ENCODE data around the gene RBM38. TPM values are rescaled to one million over a fixed set of nuclear protein-coding genes. Genes with fewer than 3 reads are reported as not detected.

RBM38 gene
- total RNA-seq, 1 donor from 2014 or later, result 90.4 TPM

- Mint-ChIP-seq H3K4me3 (peak overlapping the region; percentile 80), H3K9me3 (no peaks in the 10 kb centered on the region), H3K36me3 (ENCODE audit: low read depth) (peaks cover 70% of the 10 kb centered on the region), H3K27me3 (ENCODE audit: insufficient read depth) (no peaks in the 10 kb centered on the region), H3K27ac (peak overlapping the region; percentile 94), H3K4me1 (ENCODE audit: low read depth) (peaks cover 68% of the 10 kb centered on the region)
- intact Hi-C loops (cut with micrococcal nuclease), result loop anchor here (5.0 to 10.0 kb wide), 4 partner anchors 988 to 1768 kb away; partner anchors contain the start of genes AURKA, CSTF1, NPEPL1 and VAPB
- no peak for DNase-seq (ENCODE audit: low spot score)
These were observed 5.9 kb downstream of the RBM38 start for GRCh38 chr20:57396984-57397692.

- H3K36me3 Mint-ChIP-seq (ENCODE audit: low read depth), result peaks cover 70% of the 10 kb centered on the region
- peaks cover 68% of the 10 kb centered on the region for H3K4me1 Mint-ChIP-seq (ENCODE audit: low read depth)
- H3K9me3 Mint-ChIP-seq, result no peaks in the 10 kb centered on the region
- H3K27me3 Mint-ChIP-seq (ENCODE audit: insufficient read depth), result no peaks in the 10 kb centered on the region
- peak; percentile 36 for DNase-seq (ENCODE audit: low spot score)
- H3K27ac Mint-ChIP-seq, result peak overlapping the region; percentile 94
- H3K4me3 Mint-ChIP-seq, result peak overlapping the region; percentile 80
- intact Hi-C loops (cut with micrococcal nuclease), result loop anchor here (5.0 to 10.0 kb wide), 4 partner anchors 987 to 1767 kb away; partner anchors contain the start of genes AURKA, CSTF1, NPEPL1 and VAPB
These were observed 6.5 kb downstream of the RBM38 start for GRCh38 chr20:57397693-57398108.

GRCh38 chr20:57398231-57398821, 7.1 kb downstream of the RBM38 start:
- peak; percentile 69 for DNase-seq (ENCODE audit: low spot score)
- Mint-ChIP-seq H3K4me3 (peak overlapping the region; percentile 85), H3K9me3 (no peaks in the 10 kb centered on the region), H3K4me1 (ENCODE audit: low read depth) (peaks cover 62% of the 10 kb centered on the region), H3K27ac (peak overlapping the region; percentile 94), H3K36me3 (ENCODE audit: low read depth) (peaks cover 69% of the 10 kb centered on the region), H3K27me3 (ENCODE audit: insufficient read depth) (no peaks in the 10 kb centered on the region)
- intact Hi-C loops (cut with micrococcal nuclease), result loop anchor here (5.0 to 10.0 kb wide), 4 partner anchors 986 to 1766 kb away; partner anchors contain the start of genes AURKA, CSTF1, NPEPL1 and VAPB

GRCh38 chr20:57398901-57399535, 7.8 kb downstream of the RBM38 start:
- intact Hi-C loops (cut with micrococcal nuclease), result loop anchor here (1.0 to 10.0 kb wide), 5 partner anchors 9 to 1766 kb away; partner anchors contain the start of genes AURKA, CSTF1, NPEPL1 and VAPB
- Mint-ChIP-seq H3K4me3 (peak overlapping the region; percentile 85), H3K27me3 (ENCODE audit: insufficient read depth) (no peaks in the 10 kb centered on the region), H3K27ac (peak overlapping the region; percentile 94), H3K36me3 (ENCODE audit: low read depth) (peaks cover 65% of the 10 kb centered on the region), H3K4me1 (ENCODE audit: low read depth) (peaks cover 56% of the 10 kb centered on the region), H3K9me3 (no peaks in the 10 kb centered on the region)
- DNase-seq (ENCODE audit: low spot score), result no peak

GRCh38 chr20:57399587-57400155, 8.5 kb downstream of the RBM38 start:
- Mint-ChIP-seq H3K27ac (peak overlapping the region; percentile 94), H3K27me3 (ENCODE audit: insufficient read depth) (no peaks in the 10 kb centered on the region), H3K36me3 (ENCODE audit: low read depth) (peaks cover 58% of the 10 kb centered on the region), H3K4me3 (peak overlapping the region; percentile 85), H3K9me3 (no peaks in the 10 kb centered on the region), H3K4me1 (ENCODE audit: low read depth) (peaks cover 53% of the 10 kb centered on the region)
- intact Hi-C loops (cut with micrococcal nuclease), result loop anchor here (1.0 to 10.0 kb wide), 5 partner anchors 9 to 1765 kb away; partner anchors contain the start of genes AURKA, CSTF1, NPEPL1 and VAPB
- DNase-seq (ENCODE audit: low spot score), result peak; percentile 45

GRCh38 chr20:57400231-57400701, 9.1 kb downstream of the RBM38 start:
- H3K36me3 Mint-ChIP-seq (ENCODE audit: low read depth), result peaks cover 54% of the 10 kb centered on the region
- intact Hi-C loops (cut with micrococcal nuclease), result no loop called here
- peaks cover 53% of the 10 kb centered on the region for H3K4me1 Mint-ChIP-seq (ENCODE audit: low read depth)

GRCh38 chr20:57400821-57401564, 9.8 kb downstream of the RBM38 start:
- Mint-ChIP-seq H3K4me3 (peak overlapping the region; percentile 19), H3K36me3 (ENCODE audit: low read depth) (peaks cover 49% of the 10 kb centered on the region)
- DNase-seq (ENCODE audit: low spot score), result no peak

More at GRCh38 chr20:57400231-57400701, 9.1 kb downstream of the RBM38 start:
- peak overlapping the region; percentile 85 for H3K4me3 Mint-ChIP-seq
- no peaks in the 10 kb centered on the region for H3K27me3 Mint-ChIP-seq (ENCODE audit: insufficient read depth)
- no peaks in the 10 kb centered on the region for H3K9me3 Mint-ChIP-seq
- no peak for DNase-seq (ENCODE audit: low spot score)
- H3K27ac Mint-ChIP-seq, result no peak overlapping the region

GRCh38 chr20:57401565-57401918, 10.3 kb downstream of the RBM38 start:
- no peaks in the 10 kb centered on the region for H3K27me3 Mint-ChIP-seq (ENCODE audit: insufficient read depth)
- DNase-seq (ENCODE audit: low spot score), result no peak
- H3K4me1 Mint-ChIP-seq (ENCODE audit: low read depth), result peaks cover 45% of the 10 kb centered on the region
- H3K36me3 Mint-ChIP-seq (ENCODE audit: low read depth), result peaks cover 44% of the 10 kb centered on the region
- no peaks in the 10 kb centered on the region for H3K9me3 Mint-ChIP-seq
- H3K4me3 Mint-ChIP-seq, result no peak overlapping the region
- no peak overlapping the region for H3K27ac Mint-ChIP-seq
- intact Hi-C loops (cut with micrococcal nuclease), result no loop called here

More at GRCh38 chr20:57400821-57401564, 9.8 kb downstream of the RBM38 start:
- intact Hi-C loops (cut with micrococcal nuclease), result no loop called here
- H3K27ac Mint-ChIP-seq, result no peak overlapping the region
- no peaks in the 10 kb centered on the region for H3K27me3 Mint-ChIP-seq (ENCODE audit: insufficient read depth)
- peaks cover 50% of the 10 kb centered on the region for H3K4me1 Mint-ChIP-seq (ENCODE audit: low read depth)
- H3K9me3 Mint-ChIP-seq, result no peaks in the 10 kb centered on the region

- H3K4me3 Mint-ChIP-seq, result no peak overlapping the region
- intact Hi-C loops (cut with micrococcal nuclease), result no loop called here
- peaks cover 36% of the 10 kb centered on the region for H3K4me1 Mint-ChIP-seq (ENCODE audit: low read depth)
- no peak for DNase-seq (ENCODE audit: low spot score)
- no peaks in the 10 kb centered on the region for H3K27me3 Mint-ChIP-seq (ENCODE audit: insufficient read depth)
- no peaks in the 10 kb centered on the region for H3K9me3 Mint-ChIP-seq
- H3K36me3 Mint-ChIP-seq (ENCODE audit: low read depth), result peaks cover 38% of the 10 kb centered on the region
- no peak overlapping the region for H3K27ac Mint-ChIP-seq
These were observed 11.3 kb downstream of the RBM38 start for GRCh38 chr20:57402206-57403125.

GRCh38 chr20:57403216-57403615, 12.0 kb downstream of the RBM38 start:
- Mint-ChIP-seq H3K4me3 (no peak overlapping the region), H3K9me3 (no peaks in the 10 kb centered on the region), H3K4me1 (ENCODE audit: low read depth) (peaks cover 28% of the 10 kb centered on the region), H3K27ac (no peak overlapping the region), H3K27me3 (ENCODE audit: insufficient read depth) (no peaks in the 10 kb centered on the region), H3K36me3 (ENCODE audit: low read depth) (peaks cover 38% of the 10 kb centered on the region)
- DNase-seq (ENCODE audit: low spot score), result no peak
- intact Hi-C loops (cut with micrococcal nuclease), result no loop called here

GRCh38 chr20:57404006-57404405, 12.8 kb downstream of the RBM38 start:
- Mint-ChIP-seq H3K9me3 (no peaks in the 10 kb centered on the region), H3K4me1 (ENCODE audit: low read depth) (peaks cover 22% of the 10 kb centered on the region), H3K27ac (no peak overlapping the region), H3K27me3 (ENCODE audit: insufficient read depth) (no peaks in the 10 kb centered on the region), H3K4me3 (no peak overlapping the region), H3K36me3 (ENCODE audit: low read depth) (peaks cover 33% of the 10 kb centered on the region)
- intact Hi-C loops (cut with micrococcal nuclease), result no loop called here
- DNase-seq (ENCODE audit: low spot score), result no peak
